Keratinocyte (primary cell): ENCODE data around the gene TSPYL1. TPM values are rescaled to one million over a fixed set of nuclear protein-coding genes. Genes with fewer than 3 reads are reported as not detected.
A peak's percentile ranks its signal among the peaks of the same experiment; 100 is the strongest.

Experiments used
- DNase-seq: peaks from one replicate; pipeline ENCODE4 v3.0.0-alpha.2; 2011; ENCODE audit warnings: low read depth, missing footprints, low spot score
- FAIRE-seq: peaks from 2 replicates; lab custom pipeline; 2011; peaks lifted over from hg19 to GRCh38; lab: Jason Lieb, UNC
- H2AFZ ChIP-seq: 2 replicates; pipeline ENCODE4 v1.6.0; 2012; ENCODE audit warnings: low read length, control low read depth, inconsistent platforms; ENCODE audit not compliant: control insufficient read depth
- H3K27ac ChIP-seq: 2 replicates; pipeline ENCODE4 v1.5.1; 2011; ENCODE audit warnings: low read length; ENCODE audit not compliant: control insufficient read depth, insufficient read depth
- H3K27me3 ChIP-seq: 3 replicates; pipeline ENCODE4 v1.6.0; 2011; ENCODE audit warnings: low read length; ENCODE audit not compliant: control insufficient read depth, insufficient read depth; ENCODE audit errors: extremely low read depth
- H3K36me3 ChIP-seq, 2 experiments: 2 replicates in 1 of 2; 3 replicates in 1 of 2; pipeline ENCODE4 v1.5.1; 2011; ENCODE audit warnings: low read length in 2 of 2, mild to moderate bottlenecking in 1 of 2; ENCODE audit not compliant: control insufficient read depth in 2 of 2, insufficient read depth in 2 of 2; ENCODE audit errors: extremely low read depth in 1 of 2
- H3K4me1 ChIP-seq: 3 replicates; pipeline ENCODE4 v1.5.1; 2011; ENCODE audit warnings: low read length; ENCODE audit not compliant: control insufficient read depth, insufficient read depth; ENCODE audit errors: extremely low read depth
- H3K4me2 ChIP-seq: 3 replicates; pipeline ENCODE4 v1.6.0; 2011; ENCODE audit warnings: low read depth, low read length; ENCODE audit not compliant: control insufficient read depth, insufficient read depth; ENCODE audit errors: extremely low read depth
- H3K4me3 ChIP-seq, 3 experiments: fragments of 200-600 bp in 1 of 3; sonication (generic) in 1 of 3; 2 replicates in 2 of 3; 3 replicates in 1 of 3; pipeline ENCODE4 v1.5.1; 2011 to 2016; ENCODE audit warnings: low read length in 3 of 3, mild to moderate bottlenecking in 3 of 3, control low read depth in 2 of 3, inconsistent platforms in 1 of 3, low read depth in 1 of 3, mixed read lengths in 1 of 3, mixed run types in 1 of 3, moderate library complexity in 1 of 3; ENCODE audit not compliant: control insufficient read depth in 2 of 3, insufficient read depth in 2 of 3; ENCODE audit errors: extremely low read depth in 1 of 3
- H3K79me2 ChIP-seq: 2 replicates; pipeline ENCODE4 v1.6.0; 2012; ENCODE audit warnings: low read length; ENCODE audit not compliant: control insufficient read depth, insufficient read depth
- H3K9ac ChIP-seq: 3 replicates; pipeline ENCODE4 v1.6.0; 2011; ENCODE audit warnings: low read length; ENCODE audit not compliant: control insufficient read depth, insufficient read depth; ENCODE audit errors: extremely low read depth
- H3K9me1 ChIP-seq: 3 replicates; pipeline ENCODE4 v1.6.0; 2011; ENCODE audit warnings: low read length; ENCODE audit not compliant: control insufficient read depth, insufficient read depth; ENCODE audit errors: extremely low read depth
- H3K9me3 ChIP-seq: 2 replicates; pipeline ENCODE4 v1.5.1; 2012; ENCODE audit warnings: low read depth, low read length; ENCODE audit not compliant: control insufficient read depth
- H4K20me1 ChIP-seq: 3 replicates; pipeline ENCODE4 v1.6.0; 2011; ENCODE audit warnings: low read length; ENCODE audit not compliant: control insufficient read depth, insufficient read depth; ENCODE audit errors: extremely low read depth
- CTCF ChIP-seq, 3 experiments: IDR thresholded peaks in 1 of 3; conservative IDR thresholded peaks in 1 of 3; optimal IDR thresholded peaks in 1 of 3; 2 replicates in 2 of 3; 3 replicates in 1 of 3; pipeline versions ENCODE3 to v1.5.1; 2011; ENCODE audit warnings: low read length in 3 of 3, mild to moderate bottlenecking in 3 of 3, moderate library complexity in 2 of 3, control low read depth in 1 of 3, inconsistent platforms in 1 of 3; ENCODE audit not compliant: insufficient read depth in 2 of 3; ENCODE audit errors: extremely low read depth in 1 of 3
- EZH2 ChIP-seq: IDR thresholded peaks from one replicate; pipeline ENCODE4 v1.6.1; 2012; ENCODE audit warnings: inconsistent platforms, mild to moderate bottlenecking, low read length, moderate library complexity
- dilution Hi-C: fragments of 300-500 bp; cut with MboI; formaldehyde crosslinking; loops from one replicate; pipeline ENCODE4 v1.7.0; 2020; ENCODE audit warnings: low sequenced_read_pairs; ENCODE audit not compliant: extremely low pct_ligation_motif_present
- polyA plus RNA-seq, 5 experiments: library from polyadenylated mRNA; depleted of rRNA in 3 of 5; stranded (reverse) in 3 of 5; stranded (forward) in 1 of 5; unstranded in 1 of 5; fragments of >200 nt; gene quantifications; 1 replicate in 1 of 5; 2 replicates in 3 of 5; 3 replicates in 1 of 5; pipeline versions ENCODE4 v1.2.1 to v1.2.3, GENCODE V29; 2011 to 2012; ENCODE audit warnings: missing spikeins in 2 of 5, low read depth in 1 of 5, low replicate concordance in 1 of 5

The TSPYL1 gene
- polyA plus RNA-seq, 1 donor (not counting 4 experiments of a cell fraction or from before 2014, with no cell fraction given), result 75.6 TPM

DNA sequence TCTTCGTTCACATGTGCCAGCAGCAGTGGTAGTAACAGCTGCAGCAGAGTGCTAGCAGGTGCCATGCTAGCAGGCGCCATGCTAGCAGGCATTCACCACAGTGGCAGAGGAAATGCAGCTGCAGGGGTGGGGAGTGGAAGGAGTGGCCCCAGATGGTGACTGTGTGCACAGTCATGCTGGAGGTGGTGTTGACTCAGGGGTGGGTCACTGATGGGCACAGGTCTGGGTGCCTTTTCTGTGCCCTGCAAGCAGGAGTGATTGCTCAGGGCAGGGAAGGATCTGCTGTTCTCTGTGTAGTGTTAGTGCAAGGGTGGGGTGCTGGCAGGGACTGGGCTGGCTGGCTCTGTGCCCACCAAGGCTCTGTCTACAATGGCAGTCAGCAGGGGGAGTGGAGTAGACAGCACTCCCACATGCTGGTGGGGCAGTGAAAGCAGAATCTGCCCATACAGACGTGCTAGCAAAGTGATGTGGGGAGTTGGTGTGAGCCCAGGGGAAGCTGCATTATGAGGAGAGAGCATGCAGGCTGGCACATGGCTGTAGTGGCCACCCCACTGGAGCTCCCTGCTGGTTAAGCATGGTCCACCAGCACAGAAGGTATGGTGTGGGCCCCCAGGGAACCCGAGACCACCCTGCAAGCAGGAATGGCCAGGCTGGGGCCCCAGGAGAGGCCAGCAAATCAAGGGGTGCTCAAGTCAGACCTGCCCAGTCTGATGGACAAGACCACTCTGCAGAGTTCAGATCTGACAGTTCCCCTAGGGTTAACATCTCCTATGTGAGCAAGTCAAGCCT is 14.5 kb downstream of the TSPYL1 start:
- H3K9ac ChIP-seq, result no peak overlapping the region
- H2AFZ ChIP-seq, result no peak overlapping the region
- peaks cover 18% of the 10 kb centered on the region for H3K4me1 ChIP-seq
- H3K4me3 ChIP-seq, result no peak overlapping the region
- no peaks in the 10 kb centered on the region for H3K27me3 ChIP-seq
- H4K20me1 ChIP-seq, result no peaks in the 10 kb centered on the region
- H3K9me3 ChIP-seq, result no peaks in the 10 kb centered on the region
- DNase-seq (peak; percentile 75), FAIRE-seq (peak; percentile 86)
- peaks cover 0 to 6% of the 10 kb centered on the region in 2 experiments for H3K36me3 ChIP-seq
- peak overlapping the region; percentile 58 for H3K4me2 ChIP-seq
- dilution Hi-C loops, result no loop called here
- no peaks in the 10 kb centered on the region for H3K79me2 ChIP-seq
- no peaks in the 10 kb centered on the region for H3K9me1 ChIP-seq
- peak overlapping the region; percentile 34 for H3K27ac ChIP-seq
- TF ChIP-seq CTCF (optimal IDR thresholded peaks at IDR 0.05 in 1 of 3, IDR thresholded peaks at IDR 0.05 in 1 of 3, conservative IDR thresholded peaks at IDR 0.05 in 1 of 3; ENCODE audit: extremely low read depth in 1 of 3, insufficient read depth in 2 of 3, low read length in 3 of 3), result no peak
- TF ChIP-seq EZH2, result no peak

DNA sequence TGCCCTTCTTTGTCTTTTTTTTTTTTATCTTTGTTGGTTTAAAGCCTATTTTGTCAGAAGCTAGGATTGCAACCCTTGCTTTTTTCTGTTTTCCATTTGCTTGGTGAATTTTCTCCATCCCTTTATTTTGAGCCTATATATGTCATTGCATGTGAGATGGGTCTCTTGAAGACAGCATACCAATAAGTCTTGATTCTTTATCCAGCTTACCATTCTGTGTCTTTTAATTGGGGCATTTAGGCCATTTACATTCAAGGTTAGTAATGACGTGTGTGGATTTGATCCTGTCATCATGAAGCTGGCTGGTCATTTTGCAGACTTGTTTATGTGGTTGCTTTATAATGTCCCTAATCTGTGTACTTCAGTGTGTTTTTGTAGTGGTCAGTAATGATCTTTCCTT is 16.4 kb downstream of the TSPYL1 start:
- Histone ChIP-seq H2AFZ (no peak overlapping the region), H3K79me2 (no peaks in the 10 kb centered on the region), H3K36me3 (peaks cover 0 to 6% of the 10 kb centered on the region in 2 experiments), H4K20me1 (no peaks in the 10 kb centered on the region), H3K9me1 (no peaks in the 10 kb centered on the region), H3K4me2 (no peak overlapping the region), H3K4me3 (no peak overlapping the region), H3K27ac (no peak overlapping the region), H3K4me1 (peaks cover 15% of the 10 kb centered on the region), H3K27me3 (no peaks in the 10 kb centered on the region), H3K9me3 (no peaks in the 10 kb centered on the region), H3K9ac (no peak overlapping the region)
- no peak for TF ChIP-seq EZH2
- TF ChIP-seq CTCF (optimal IDR thresholded peaks at IDR 0.05 in 1 of 3, IDR thresholded peaks at IDR 0.05 in 1 of 3, conservative IDR thresholded peaks at IDR 0.05 in 1 of 3; ENCODE audit: extremely low read depth in 1 of 3, insufficient read depth in 2 of 3, low read length in 3 of 3), result no peak
- FAIRE-seq, result no peak
- no peak for DNase-seq
- dilution Hi-C loops, result no loop called here
